Measurements from ENCODE around the gene ADIPOR2. TPM values are rescaled to one million over a fixed set of nuclear protein-coding genes. Genes with fewer than 3 reads are reported as not detected.
"Not testable (repeated sequence)": the region's sequence is repeated elsewhere in the genome, so short reads cannot be mapped to it uniquely, and the experiment has no call there.

The ADIPOR2 gene
- total and polyA plus RNA-seq, 2 donors (not counting 1 experiment from before 2014, with no cell fraction given), result 9.2 to 35.9 TPM

- Histone ChIP-seq H3K27ac (ENCODE audit: low read length in 2 of 2) (no peak overlapping the region), H3K27me3 (replicated peaks in 1 of 4; ENCODE audit: control extremely low read depth in 1 of 4, control insufficient read depth in 3 of 4, insufficient read depth in 4 of 4, low read length in 3 of 4) (peaks cover 0 to 27% (median 4%) of the 10 kb centered on the region in 4 experiments), H3K36me3 (replicated peaks in 1 of 2; ENCODE audit: control extremely low read depth in 1 of 2, control insufficient read depth in 1 of 2, extremely low read depth in 1 of 2, insufficient read depth in 2 of 2, low read length in 1 of 2) (no peaks in the 10 kb centered on the region), H3K9me3 (ENCODE audit: control extremely low read depth in 1 of 3, control insufficient read depth in 2 of 3, insufficient read depth in 1 of 3, low read length in 2 of 3) (no peaks in the 10 kb centered on the region), H4K20me1 (ENCODE audit: control insufficient read depth, insufficient read depth, low read length, poor library complexity, severe bottlenecking) (no peaks in the 10 kb centered on the region), H3K4me2 (replicated peaks; ENCODE audit: low read depth, low read length, poor library complexity, severe bottlenecking) (no peak overlapping the region), H3K4me3 (ENCODE audit: control extremely low read depth in 1 of 5, extremely low read depth in 1 of 5, insufficient read depth in 1 of 5, low read depth in 2 of 5, low read length in 4 of 5) (no peak overlapping the region), H2AFZ (ENCODE audit: insufficient read depth, low read depth, low read length, poor library complexity, severe bottlenecking) (no peak overlapping the region), H3K79me2 (ENCODE audit: control insufficient read depth, insufficient read depth, low read length) (no peaks in the 10 kb centered on the region), H3K9ac (ENCODE audit: low read length) (no peak overlapping the region), H3K4me1 (ENCODE audit: control insufficient read depth in 2 of 2, insufficient read depth in 2 of 2, low read length in 2 of 2) (no peaks in the 10 kb centered on the region)
- DNase-seq (no peak), ATAC-seq (ENCODE audit: low read depth) (no peak)
- no peaks in the 10 kb centered on the region for H3K9me3 Mint-ChIP-seq (ENCODE audit: insufficient read depth)
- TF ChIP-seq EZH2 (IDR thresholded peaks at IDR 0.05; ENCODE audit: borderline replicate concordance, insufficient read depth, low read depth, low read length, poor library complexity, severe bottlenecking) (no peak), CTCF (IDR thresholded peaks at IDR 0.05) (no peak)
- peaks cover 3% of the 10 kb centered on the region for H3K4me1 Mint-ChIP-seq
- WGBS (ENCODE audit: insufficient coverage), result 90% methylated on average over 7 of the region's 9 CpGs
- no peak overlapping the region for H3K4me3 Mint-ChIP-seq
- ChIA-PET CTCF (interaction anchor here (1.1 kb wide), 1 partner anchor 123 kb away, joined by 4 read pairs; no protein-coding TSS in a partner anchor), POLR2A (interaction anchor here (0.5 kb wide), 1 partner anchor 184 kb away, joined by 6 read pairs; no protein-coding TSS in a partner anchor)
- H3K27me3 Mint-ChIP-seq, result peaks cover 40% of the 10 kb centered on the region
- intact Hi-C loops (cut with micrococcal nuclease), result no loop called here
- no peak overlapping the region for H3K27ac Mint-ChIP-seq
These were observed 126.0 kb downstream of the ADIPOR2 start for GRCh38 chr12:1816730-1817348.

DNA sequence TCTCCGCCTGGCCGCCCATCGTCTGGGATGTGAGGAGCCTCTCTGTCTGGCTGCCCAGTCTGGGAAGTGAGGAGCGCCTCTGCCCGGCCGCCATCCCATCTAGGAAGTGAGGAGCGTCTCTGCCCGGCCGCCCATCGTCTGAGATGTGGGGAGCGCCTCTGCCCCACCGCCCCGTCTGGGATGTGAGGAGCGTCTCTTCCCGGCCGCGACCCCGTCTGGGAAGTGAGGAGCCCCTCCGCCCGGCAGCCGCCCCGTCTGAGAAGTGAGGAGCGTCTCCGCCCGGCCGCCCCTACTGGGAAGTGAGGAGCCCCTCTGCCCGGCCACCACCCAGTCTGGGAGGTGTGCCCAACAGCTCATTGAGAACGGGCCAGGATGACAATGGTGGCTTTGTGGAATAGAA, 127.1 kb downstream of the ADIPOR2 start:
- POLR2A ChIA-PET; DNase-seq; H3K4me2 ChIP-seq (replicated peaks; ENCODE audit: low read depth, low read length, poor library complexity, severe bottlenecking); H2AFZ ChIP-seq (ENCODE audit: insufficient read depth, low read depth, low read length, poor library complexity, severe bottlenecking); H3K27ac ChIP-seq (ENCODE audit: low read length in 2 of 2); H3K27ac Mint-ChIP-seq; H3K4me1 ChIP-seq (ENCODE audit: control insufficient read depth in 2 of 2, insufficient read depth in 2 of 2, low read length in 2 of 2); H3K79me2 ChIP-seq (ENCODE audit: control insufficient read depth, insufficient read depth, low read length); ATAC-seq (ENCODE audit: low read depth); CTCF ChIA-PET; H3K4me3 ChIP-seq (ENCODE audit: control extremely low read depth in 1 of 5, extremely low read depth in 1 of 5, insufficient read depth in 1 of 5, low read depth in 2 of 5, low read length in 4 of 5); H3K4me1 Mint-ChIP-seq; H3K9me3 ChIP-seq (ENCODE audit: control extremely low read depth in 1 of 3, control insufficient read depth in 2 of 3, insufficient read depth in 1 of 3, low read length in 2 of 3); H4K20me1 ChIP-seq (ENCODE audit: control insufficient read depth, insufficient read depth, low read length, poor library complexity, severe bottlenecking); H3K4me3 Mint-ChIP-seq; H3K36me3 ChIP-seq (replicated peaks in 1 of 2; ENCODE audit: control extremely low read depth in 1 of 2, control insufficient read depth in 1 of 2, extremely low read depth in 1 of 2, insufficient read depth in 2 of 2, low read length in 1 of 2); intact Hi-C loops (cut with micrococcal nuclease); H3K9ac ChIP-seq (ENCODE audit: low read length); H3K9me3 Mint-ChIP-seq (ENCODE audit: insufficient read depth): not testable (repeated sequence)
- H3K27me3 Mint-ChIP-seq, result peaks cover 42% of the 10 kb centered on the region
- H3K27me3 ChIP-seq (replicated peaks in 1 of 4; ENCODE audit: control extremely low read depth in 1 of 4, control insufficient read depth in 3 of 4, insufficient read depth in 4 of 4, low read length in 3 of 4), result peaks cover 0 to 36% (median 6%) of the 10 kb centered on the region in 4 experiments
- WGBS (ENCODE audit: insufficient coverage), result 95% methylated on average over 18 of the region's 28 CpGs

All from B cell (primary cell).